Stimulated activated CD4-positive, alpha-beta T cell treated with anti-CD3 and anti-CD28 coated beads, Interleukin-12 subunit alpha, Interleukin-12 subunit beta, amount 100 ng/mL, for 4 hours (primary cell): ENCODE measurements around the gene ATP13A2.

ENCODE experiments used
- DNase-seq: peaks from one replicate; pipeline ENCODE4 v3.0.0-alpha.2; 2020

The ATP13A2 gene

DNA sequence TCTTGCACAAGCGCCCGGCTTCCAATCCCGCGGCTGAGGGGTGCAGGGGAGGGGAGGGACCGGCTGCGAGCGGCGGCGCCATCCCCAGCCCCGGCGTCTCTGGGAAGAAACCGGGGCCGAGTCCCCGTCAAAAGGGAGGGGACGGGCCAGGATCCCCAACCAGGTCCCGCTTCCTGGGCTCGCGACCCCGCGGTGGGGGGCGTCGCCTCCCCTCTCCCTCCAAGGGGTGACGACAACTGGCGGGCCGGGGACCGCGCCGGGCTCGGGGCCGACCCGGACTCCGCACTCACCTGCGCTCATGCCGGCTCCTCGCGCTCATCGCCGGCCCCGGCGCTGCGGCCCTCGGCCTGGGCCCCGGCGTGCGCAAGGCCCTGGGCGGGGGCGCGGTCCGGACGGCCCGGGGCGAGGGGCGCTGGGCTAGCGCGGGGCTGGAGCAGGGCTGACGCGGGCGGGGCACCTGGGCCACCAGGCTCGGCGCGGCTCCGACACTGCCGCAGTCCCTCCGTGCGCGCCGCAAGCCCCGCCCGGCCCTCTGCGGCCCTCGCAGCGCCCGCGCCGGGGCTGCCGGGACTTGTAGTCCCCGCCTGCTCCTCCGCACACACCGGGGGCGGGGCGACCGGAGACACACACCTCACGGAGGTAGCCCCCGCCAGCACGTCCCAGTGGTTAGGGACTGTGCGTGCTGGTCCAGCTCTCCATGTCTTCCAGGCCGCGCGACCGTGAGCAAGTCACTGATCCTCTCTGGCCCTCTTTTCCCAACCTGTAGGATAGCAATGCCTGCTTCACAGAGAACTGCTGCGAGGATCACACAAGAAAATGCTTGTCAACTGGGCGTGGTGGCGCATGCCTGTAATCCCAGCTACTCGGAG is at the start of gene ATP13A2:
Gene ATP13A2, minus strand, starts transcription at position 490 of the 869 bp plus-strand sequence. Its CDS starts 190 bp downstream, at position 300.
- DNase-seq: peak; percentile 83

DNA sequence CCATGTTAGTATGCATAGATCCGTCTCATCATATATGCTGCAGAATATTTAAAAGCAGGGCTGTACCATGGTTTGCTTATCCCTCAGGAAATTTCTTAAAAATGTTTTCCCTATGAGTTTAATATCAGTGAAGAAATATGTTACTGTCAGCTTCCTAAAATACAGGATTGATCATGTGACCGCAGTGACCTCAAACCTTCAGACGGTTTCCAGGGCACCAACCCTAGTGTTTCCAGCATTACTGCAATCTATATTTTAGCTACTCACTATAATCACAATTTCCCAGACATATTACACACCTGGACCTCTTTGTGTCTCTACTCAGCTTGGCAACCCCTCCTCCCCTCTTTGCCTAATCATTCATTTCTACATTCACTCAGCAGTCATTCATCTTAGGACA is 49.8 kb upstream of the ATP13A2 start:
- no peak for DNase-seq

GRCh38 chr1:17060306-17060749 is 48.6 kb upstream of the ATP13A2 start:
- no peak for DNase-seq

- DNase-seq: no peak
Measured at GRCh38 chr1:17059391-17060305, 47.9 kb upstream of the ATP13A2 start.

DNA sequence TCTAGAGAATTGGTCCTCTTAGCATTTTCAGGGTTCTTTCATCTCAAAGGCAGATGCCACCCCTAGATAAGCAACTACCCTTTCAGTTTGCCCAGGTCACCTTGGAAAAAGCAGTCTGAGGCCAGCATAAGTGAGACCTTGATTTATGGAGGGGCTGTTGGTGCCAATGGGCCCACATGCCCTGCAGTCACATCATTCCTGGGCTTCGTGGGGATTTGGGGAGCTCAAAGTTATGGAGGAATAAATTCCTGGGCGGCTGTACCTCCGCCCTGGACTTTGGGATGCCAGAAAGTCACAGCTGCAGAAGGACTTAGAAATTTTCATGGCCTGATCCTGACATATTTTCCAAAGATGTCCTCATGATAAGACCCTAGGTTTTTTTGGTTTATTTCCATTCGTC is 44.8 kb upstream of the ATP13A2 start:
- no peak for DNase-seq

GRCh38 chr1:17055801-17056200 is 44.1 kb upstream of the ATP13A2 start:
- no peak for DNase-seq

DNA sequence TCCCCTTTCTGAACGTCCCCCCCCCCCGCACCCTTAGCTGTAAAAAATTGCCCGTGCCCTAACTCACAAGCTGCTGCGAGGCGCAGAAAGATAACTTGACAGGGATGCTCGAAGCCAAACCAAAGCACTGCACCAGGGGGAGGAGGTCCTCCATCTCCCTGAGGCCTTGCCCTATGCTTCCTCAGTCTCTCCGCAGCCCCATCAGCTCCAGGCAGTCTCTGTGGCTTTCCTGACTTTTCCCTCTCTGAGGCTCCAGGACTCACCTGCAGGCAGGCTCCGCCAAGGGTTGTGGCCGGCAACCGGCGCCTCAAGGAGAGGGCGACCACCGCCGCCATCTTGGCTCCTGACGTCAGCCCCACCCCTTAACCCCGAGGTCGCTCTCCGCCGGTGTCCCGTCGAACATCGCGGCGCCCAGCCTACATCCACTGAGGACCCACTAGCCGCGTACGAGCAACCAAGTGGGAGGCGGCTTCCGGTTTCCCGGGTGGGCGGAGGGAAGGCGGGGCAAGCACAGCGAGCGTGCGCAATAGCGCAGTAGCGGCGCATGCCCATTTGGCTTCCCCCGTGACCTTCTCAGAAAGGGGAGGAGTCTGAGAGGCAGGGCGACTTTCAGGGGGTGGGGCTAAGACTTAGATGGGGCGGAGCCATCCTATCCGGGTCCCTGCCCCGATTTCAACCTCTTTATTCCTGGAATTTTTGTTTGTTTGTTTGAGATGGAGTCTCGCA is 42.1 kb upstream of the ATP13A2 start, which contains the start of gene SDHB:
Gene SDHB, minus strand, starts transcription at position 348 of the 726 bp plus-strand sequence. Its CDS starts 13 bp downstream, at position 335.
- peak; percentile 98 for DNase-seq

DNA sequence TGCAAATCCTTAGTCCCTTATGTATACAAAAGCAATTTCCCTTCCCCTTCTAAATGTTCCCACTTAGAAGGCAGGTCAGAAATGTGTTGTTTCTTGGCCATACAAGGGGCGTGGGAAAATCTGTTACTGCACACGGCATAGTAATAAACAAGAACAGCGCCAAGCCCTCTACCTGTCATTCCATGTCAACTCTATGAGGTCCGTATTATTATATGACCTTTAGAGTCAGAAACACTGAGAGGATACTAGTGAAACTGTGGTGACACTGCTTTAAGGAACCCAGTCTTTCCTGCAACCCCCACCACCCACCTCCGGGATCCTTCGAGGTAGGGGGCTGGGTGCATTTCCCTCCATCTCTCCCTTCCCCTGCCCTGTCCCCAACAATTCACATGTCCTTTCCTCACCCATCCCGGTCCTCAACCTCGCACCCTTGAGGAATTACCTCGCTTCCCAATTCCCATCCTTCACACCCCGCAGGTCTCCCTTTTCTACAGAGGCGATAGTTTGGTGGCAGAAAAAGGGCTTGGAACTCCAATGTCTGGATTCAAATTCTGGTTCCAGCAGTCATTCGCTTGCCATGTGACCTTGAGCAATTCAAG is 41.5 kb upstream of the ATP13A2 start:
- no peak for DNase-seq

DNA sequence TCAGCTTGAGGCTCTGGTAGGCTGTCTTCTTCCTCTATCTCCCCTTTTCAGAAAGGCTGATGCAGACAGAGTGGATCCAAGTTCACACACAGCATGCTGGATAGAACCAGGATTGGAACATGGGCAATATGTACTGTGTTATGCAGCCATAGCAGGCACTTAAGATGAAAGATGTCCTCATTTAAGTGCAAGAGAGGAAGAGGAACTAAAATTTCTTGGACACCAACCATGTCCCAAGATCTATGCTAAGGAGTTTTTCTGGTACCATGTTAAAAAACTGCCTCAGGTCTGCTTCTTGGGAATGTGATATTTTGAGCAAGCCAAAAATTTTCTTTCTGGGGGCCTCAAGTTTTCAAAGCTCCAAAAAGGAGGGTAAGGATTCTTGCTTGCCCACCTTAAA is 40.9 kb upstream of the ATP13A2 start:
- no peak for DNase-seq

GRCh38 chr1:17052038-17052437 is 40.3 kb upstream of the ATP13A2 start:
- DNase-seq: no peak

GRCh38 chr1:17047924-17048323 is 36.2 kb upstream of the ATP13A2 start:
- DNase-seq: no peak

DNA sequence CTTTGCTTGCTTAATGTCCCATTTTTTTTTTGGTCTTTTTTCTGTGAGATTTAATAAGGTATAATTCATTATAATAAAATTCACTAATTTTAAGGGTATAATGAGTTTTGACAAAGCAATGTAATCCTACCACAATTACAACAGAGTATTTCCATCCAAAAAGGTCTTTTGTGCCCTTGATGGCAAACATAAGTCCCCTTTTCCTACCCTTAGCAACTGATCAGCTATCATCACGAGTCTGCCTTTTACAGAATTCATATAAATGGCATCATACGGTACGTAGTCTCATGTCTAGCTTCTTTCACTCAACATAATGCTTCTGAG is 34.6 kb upstream of the ATP13A2 start:
- DNase-seq: no peak

GRCh38 chr1:17045634-17046333 is 34.1 kb upstream of the ATP13A2 start:
- no peak for DNase-seq

- no peak for DNase-seq
Measured at GRCh38 chr1:17045150-17045549, 33.4 kb upstream of the ATP13A2 start.

DNA sequence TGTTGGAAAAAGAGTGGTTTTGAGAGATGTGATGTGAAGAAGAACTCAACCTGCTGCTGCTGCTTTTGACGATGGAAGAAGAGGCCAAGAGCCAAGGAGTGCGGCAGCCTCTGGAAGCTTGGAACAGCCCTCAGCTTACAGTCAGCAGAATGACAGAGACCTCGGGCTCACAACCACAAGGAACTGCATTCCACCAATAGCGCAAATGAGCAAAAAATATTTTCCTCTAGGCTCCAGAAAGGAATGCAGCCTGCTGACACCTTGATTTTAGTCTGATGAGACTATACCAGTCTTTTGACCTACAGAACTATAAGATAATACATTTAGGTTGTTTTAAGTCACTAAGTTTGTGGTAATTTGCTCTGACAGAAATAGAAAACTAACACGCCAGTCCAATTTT is 31.9 kb upstream of the ATP13A2 start:
- DNase-seq: no peak

DNA sequence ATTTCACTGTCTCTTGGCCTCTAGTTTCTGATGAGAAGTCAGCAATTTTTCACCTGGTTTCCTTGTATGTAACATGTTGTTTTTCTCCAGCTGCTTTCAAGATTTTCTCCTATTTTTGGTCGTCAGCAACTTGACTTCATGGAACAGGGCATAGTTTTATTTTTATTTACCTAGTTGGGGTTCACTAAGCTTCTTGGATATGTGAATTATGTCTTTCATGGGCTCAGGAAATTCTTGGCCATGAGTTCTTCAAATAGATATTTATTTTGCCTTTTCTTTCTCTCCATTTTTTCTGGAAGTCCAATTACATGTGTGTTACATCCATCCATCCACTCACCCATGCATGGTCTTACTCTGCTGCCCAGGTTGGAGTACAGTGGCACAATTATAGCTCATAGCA is 28.4 kb upstream of the ATP13A2 start:
- DNase-seq: no peak

DNA sequence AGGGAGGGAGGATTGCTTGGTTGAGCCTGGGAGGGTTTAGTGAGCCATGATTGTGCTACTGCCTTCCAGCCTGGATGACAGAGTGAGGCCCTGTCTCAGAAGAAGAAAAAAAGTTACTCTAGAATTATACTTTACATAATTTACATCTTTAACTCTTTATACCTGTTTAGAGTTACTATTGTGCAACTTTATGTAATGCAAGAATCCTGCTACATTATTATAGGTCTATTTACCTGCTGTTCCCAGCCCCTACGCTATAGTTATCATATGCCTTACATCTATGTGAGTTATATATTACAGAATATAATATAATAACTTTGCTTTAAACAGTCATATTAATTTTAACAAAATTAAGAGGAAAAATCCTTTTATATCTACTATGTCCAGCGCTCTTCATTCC is 27.8 kb upstream of the ATP13A2 start:
- DNase-seq: no peak

GRCh38 chr1:17033481-17033880 is 21.8 kb upstream of the ATP13A2 start:
- DNase-seq: no peak

DNA sequence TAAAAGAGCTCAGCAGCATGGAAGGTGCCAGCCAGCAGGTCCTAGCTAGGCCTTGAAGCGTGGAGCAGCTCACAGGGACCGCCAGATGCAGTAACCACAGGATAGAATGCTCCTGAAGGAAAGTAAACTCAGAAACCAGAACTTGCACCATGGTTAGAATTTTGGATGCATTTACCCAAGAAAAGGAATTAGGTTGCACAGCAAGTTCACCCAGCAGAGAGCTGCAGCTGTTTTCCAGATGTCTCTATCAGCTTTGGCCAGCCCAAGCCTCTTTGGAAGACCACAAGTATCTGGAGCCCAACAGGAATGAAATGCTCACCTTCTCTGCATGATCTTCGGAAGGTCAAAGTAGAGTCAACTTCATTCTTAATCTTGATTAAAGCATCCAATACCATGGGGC is 21.0 kb upstream of the ATP13A2 start:
- DNase-seq: no peak

- DNase-seq: no peak
Measured at GRCh38 chr1:17031436-17031835, 19.7 kb upstream of the ATP13A2 start.

DNA sequence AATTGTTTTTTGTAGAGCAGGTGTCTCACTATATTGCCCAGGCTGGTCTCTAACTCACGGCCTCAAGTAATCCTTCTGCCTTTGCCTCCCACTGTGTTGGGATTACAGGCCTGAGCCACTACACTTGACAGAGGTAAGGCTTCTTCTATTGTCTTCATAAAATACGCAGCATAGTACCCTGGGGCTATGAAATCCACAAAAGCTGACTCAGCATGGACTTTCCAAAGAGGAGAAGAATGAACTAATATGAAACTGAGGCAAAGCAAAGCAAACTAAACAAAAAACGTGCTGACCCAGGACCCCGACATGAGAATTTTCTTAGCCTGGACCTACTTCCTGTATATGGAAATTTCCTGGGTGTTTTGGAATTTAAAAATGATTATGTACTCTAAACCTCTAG is 18.5 kb upstream of the ATP13A2 start:
- DNase-seq: no peak

DNA sequence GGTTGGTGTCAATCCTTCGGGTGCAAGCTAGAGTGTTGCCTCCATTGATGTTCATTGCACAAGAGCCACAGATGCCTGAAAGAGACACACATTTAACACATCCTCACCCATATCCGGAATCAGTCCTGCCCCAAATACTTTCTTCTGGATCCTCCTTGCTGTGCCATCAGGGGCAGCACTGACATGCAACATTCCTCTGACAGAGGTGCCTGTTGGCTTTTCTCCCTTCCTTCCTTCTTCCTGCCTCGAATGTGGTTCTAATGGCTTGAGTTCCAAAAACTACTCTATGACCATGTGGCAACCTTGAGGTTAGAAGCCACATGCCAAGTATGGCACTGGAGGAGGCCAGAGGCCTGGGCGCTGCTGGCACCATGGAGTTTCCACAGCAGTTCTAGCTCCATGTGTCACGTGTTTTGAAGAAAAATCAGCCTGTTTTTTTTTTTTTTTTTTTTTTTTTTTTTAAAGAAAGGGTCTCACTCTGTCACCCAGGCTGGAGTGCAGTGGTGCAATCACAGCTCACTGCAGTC is 17.0 kb upstream of the ATP13A2 start:
- no peak for DNase-seq
